SU-DHL-6 (cell line): Measurements from ENCODE around the gene NGLY1.

ENCODE experiments used
- H2AFZ ChIP-seq: fragments of 200-600 bp; sonication (generic); 2 replicates; pipeline ENCODE4 v1.6.1; 2014; ENCODE audit warnings: low read depth, mild to moderate bottlenecking, moderate library complexity, mixed read lengths, antibody characterized with exemption, low read length; ENCODE audit not compliant: severe bottlenecking
- H3F3A ChIP-seq: fragments of 200-600 bp; shearing (Covaris generic); 2 replicates; pipeline ENCODE4 v1.6.0; 2016; ENCODE audit warnings: antibody characterized with exemption, mild to moderate bottlenecking; ENCODE audit not compliant: insufficient read depth
- H3K27ac ChIP-seq: fragments of 200-600 bp; sonication (generic); 2 replicates; pipeline ENCODE4 v1.5.1; 2016; ENCODE audit warnings: low read depth, mild to moderate bottlenecking, low read length, moderate library complexity, mixed read lengths
- H3K27me3 ChIP-seq: fragments of 200-600 bp; sonication (generic), shearing (Covaris generic); 2 replicates; pipeline ENCODE4 v1.6.0; 2014; ENCODE audit warnings: mild to moderate bottlenecking, low read length
- H3K36me3 ChIP-seq: fragments of 200-600 bp; sonication (generic); 2 replicates; pipeline ENCODE4 v1.6.1; 2014; ENCODE audit warnings: mild to moderate bottlenecking, low read length, mixed read lengths
- H3K4me2 ChIP-seq: fragments of 300-600, 200-600 bp; shearing (Covaris generic), sonication (generic); 2 replicates; pipeline ENCODE4 v1.6.0; 2014; ENCODE audit warnings: low read length, low read depth, mild to moderate bottlenecking; ENCODE audit not compliant: poor library complexity, severe bottlenecking
- H3K4me3 ChIP-seq: fragments of 200-600 bp; sonication (generic); 2 replicates; pipeline ENCODE4 v1.5.1; 2014; ENCODE audit warnings: antibody characterized with exemption, low read length, mild to moderate bottlenecking, mixed read lengths; ENCODE audit not compliant: insufficient read depth, poor library complexity, severe bottlenecking
- H3K79me2 ChIP-seq: fragments of 200-600 bp; sonication (generic); 2 replicates; pipeline ENCODE4 v1.6.1; 2014; ENCODE audit warnings: mild to moderate bottlenecking, low read length, moderate library complexity; ENCODE audit not compliant: insufficient read depth
- H3K9ac ChIP-seq: fragments of 200-600 bp; sonication (generic); 2 replicates; pipeline ENCODE4 v1.7.0; 2014; ENCODE audit warnings: mild to moderate bottlenecking, low read length
- H3K9me2 ChIP-seq: fragments of 200-600 bp; sonication (generic); replicated peaks from 2 replicates; pipeline ENCODE4 v1.6.1; 2014; ENCODE audit warnings: low read length; ENCODE audit not compliant: insufficient read depth
- H3K9me3 ChIP-seq: fragments of 200-600 bp; sonication (generic); 2 replicates; pipeline ENCODE4 v1.6.1; 2014; ENCODE audit warnings: low read length, mixed read lengths; ENCODE audit not compliant: insufficient read depth
- H4K20me1 ChIP-seq: fragments of 200-600 bp; sonication (generic); 2 replicates; pipeline ENCODE4 v1.6.1; 2014; ENCODE audit warnings: low read depth, mild to moderate bottlenecking, antibody characterized with exemption, low read length, moderate library complexity, mixed read lengths
- EZH2phosphoT487 ChIP-seq: fragments of 200-600 bp; sonication (generic), shearing (Covaris generic); conservative IDR thresholded peaks from 2 replicates; pipeline ENCODE4 v1.6.1; 2018; ENCODE audit warnings: mild to moderate bottlenecking, antibody characterized with exemption, low read length, moderate library complexity, mixed read lengths
- TF ChIP-seq, protein P1 (sequence below): fragments of 200-600 bp; sonication (generic); IDR thresholded peaks from one replicate; pipeline ENCODE4 v1.5.1; 2017; ENCODE audit warnings: antibody characterized with exemption, mild to moderate bottlenecking, low read length, moderate library complexity; ENCODE audit not compliant: insufficient read depth, poor library complexity, severe bottlenecking

Gene NGLY1

GRCh38 chr3:25781758-25782594, 1.3 kb downstream of the NGLY1 start:
- Histone ChIP-seq H3F3A (peaks cover 38% of the 10 kb centered on the region), H4K20me1 (peaks cover 10% of the 10 kb centered on the region; the same call in 1 of the 2 replicates), H3K9ac (peak overlapping the region; percentile 87), H3K9me3 (no peaks in the 10 kb centered on the region), H2AFZ (peak overlapping the region; percentile 69), H3K27ac (peak overlapping the region; percentile 91), H3K9me2 (no peaks in the 10 kb centered on the region), H3K27me3 (no peaks in the 10 kb centered on the region), H3K36me3 (peaks cover 14% of the 10 kb centered on the region), H3K79me2 (peaks cover 51% of the 10 kb centered on the region), H3K4me3 (peak overlapping the region; percentile 85), H3K4me2 (peak overlapping the region; percentile 96)
- TF ChIP-seq, protein P1, sequence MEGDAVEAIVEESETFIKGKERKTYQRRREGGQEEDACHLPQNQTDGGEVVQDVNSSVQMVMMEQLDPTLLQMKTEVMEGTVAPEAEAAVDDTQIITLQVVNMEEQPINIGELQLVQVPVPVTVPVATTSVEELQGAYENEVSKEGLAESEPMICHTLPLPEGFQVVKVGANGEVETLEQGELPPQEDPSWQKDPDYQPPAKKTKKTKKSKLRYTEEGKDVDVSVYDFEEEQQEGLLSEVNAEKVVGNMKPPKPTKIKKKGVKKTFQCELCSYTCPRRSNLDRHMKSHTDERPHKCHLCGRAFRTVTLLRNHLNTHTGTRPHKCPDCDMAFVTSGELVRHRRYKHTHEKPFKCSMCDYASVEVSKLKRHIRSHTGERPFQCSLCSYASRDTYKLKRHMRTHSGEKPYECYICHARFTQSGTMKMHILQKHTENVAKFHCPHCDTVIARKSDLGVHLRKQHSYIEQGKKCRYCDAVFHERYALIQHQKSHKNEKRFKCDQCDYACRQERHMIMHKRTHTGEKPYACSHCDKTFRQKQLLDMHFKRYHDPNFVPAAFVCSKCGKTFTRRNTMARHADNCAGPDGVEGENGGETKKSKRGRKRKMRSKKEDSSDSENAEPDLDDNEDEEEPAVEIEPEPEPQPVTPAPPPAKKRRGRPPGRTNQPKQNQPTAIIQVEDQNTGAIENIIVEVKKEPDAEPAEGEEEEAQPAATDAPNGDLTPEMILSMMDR, result no peak
- TF ChIP-seq EZH2phosphoT487, result no peak

DNA sequence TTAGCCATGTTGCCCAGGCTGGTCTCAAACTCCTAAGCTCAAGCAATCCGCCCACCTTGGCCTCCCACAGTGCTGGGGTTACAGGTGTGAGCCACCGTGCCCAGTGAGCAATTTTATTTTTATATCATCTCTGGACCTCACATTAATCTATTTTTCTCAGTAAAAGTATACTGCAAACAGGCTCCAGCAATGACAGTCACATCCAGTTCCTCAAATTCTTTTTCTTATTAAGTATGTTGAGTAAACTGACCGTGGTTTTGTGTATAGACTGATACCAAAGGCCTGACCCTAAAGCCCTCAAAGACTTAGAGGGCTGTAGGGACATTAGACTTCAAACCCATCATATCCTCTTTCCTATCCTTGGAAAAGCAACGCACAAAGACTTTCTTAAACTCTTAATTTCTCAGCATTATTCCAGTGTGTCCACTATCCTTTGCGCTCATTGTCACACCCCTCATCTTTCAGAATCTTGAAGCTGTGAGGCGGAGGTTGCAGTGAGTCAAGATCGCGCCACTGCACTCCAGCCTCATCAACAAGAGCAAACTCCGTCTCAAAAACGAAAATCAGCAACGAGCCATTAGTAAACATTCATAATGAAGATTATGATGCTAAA, 2.0 kb downstream of the NGLY1 start:
- TF ChIP-seq, protein P1, result no peak
- TF ChIP-seq EZH2phosphoT487, result no peak
- H2AFZ ChIP-seq, result no peak overlapping the region
- H3K4me3 ChIP-seq, result peak overlapping the region; percentile 85
- peaks cover 51% of the 10 kb centered on the region for H3K79me2 ChIP-seq
- peaks cover 10% of the 10 kb centered on the region; the same call in 1 of the 2 replicates for H4K20me1 ChIP-seq
- peak overlapping the region; percentile 87 for H3K9ac ChIP-seq
- peaks cover 21% of the 10 kb centered on the region for H3K36me3 ChIP-seq
- H3K27ac ChIP-seq, result peak overlapping the region; percentile 91
- peak overlapping the region; percentile 96 for H3K4me2 ChIP-seq
- no peaks in the 10 kb centered on the region for H3K9me2 ChIP-seq
- no peaks in the 10 kb centered on the region for H3K9me3 ChIP-seq
- no peaks in the 10 kb centered on the region for H3K27me3 ChIP-seq
- H3F3A ChIP-seq, result peaks cover 38% of the 10 kb centered on the region

- Histone ChIP-seq H3K4me3 (no peak overlapping the region), H3K9me2 (no peaks in the 10 kb centered on the region), H3K9ac (0 out of 2 replicates have a peak overlapping the region, but pooled peaks have one; percentile 87), H3K36me3 (peaks cover 28% of the 10 kb centered on the region), H3K4me2 (peak overlapping the region; percentile 96), H2AFZ (no peak overlapping the region), H3K79me2 (peaks cover 51% of the 10 kb centered on the region), H3K27ac (peak overlapping the region; percentile 91; the same call in 1 of the 2 replicates), H4K20me1 (peaks cover 10% of the 10 kb centered on the region; the same call in 1 of the 2 replicates), H3K27me3 (no peaks in the 10 kb centered on the region), H3F3A (peaks cover 38% of the 10 kb centered on the region), H3K9me3 (no peaks in the 10 kb centered on the region)
- TF ChIP-seq, protein P1, result no peak
- TF ChIP-seq EZH2phosphoT487, result no peak
Measured at GRCh38 chr3:25780618-25781017, 2.6 kb downstream of the NGLY1 start.
